HEK293T (cell line): Measurements from ENCODE around the gene CACNB3.

ENCODE experiments used
- CTCF ChIA-PET: fragments of 350-600 bp; formaldehyde crosslinking; extraction: SDS; loops from one replicate; lab custom pipeline; 2021; ENCODE audit warnings: antibody characterized with exemption, inconsistent platforms; lab: Yijun Ruan, JAX
- POLR2A ChIA-PET: fragments of 350-600 bp; formaldehyde crosslinking; extraction: SDS; loops from one replicate; lab custom pipeline; 2020; ENCODE audit warnings: antibody characterized with exemption, inconsistent platforms; lab: Yijun Ruan, JAX
- DNase-seq: peaks from one replicate; pipeline ENCODE4 v3.0.0; 2012; ENCODE audit warnings: mixed read lengths; ENCODE audit errors: extremely low spot score
- ARNT ChIP-seq: fragments of 450-650 bp; IDR thresholded peaks from 2 replicates; pipeline ENCODE4 v1.6.1; 2017; ENCODE audit warnings: mild to moderate bottlenecking
- BHLHE40 ChIP-seq: fragments of 450-650 bp; IDR thresholded peaks from 2 replicates; pipeline ENCODE4 v1.6.1; 2016; ENCODE audit warnings: mild to moderate bottlenecking, moderate library complexity, borderline replicate concordance
- CTBP1 ChIP-seq: fragments of 450-650 bp; IDR thresholded peaks from 2 replicates; pipeline ENCODE4 v1.6.1; 2016; ENCODE audit warnings: borderline replicate concordance
- ELF4 ChIP-seq: fragments of 450-650 bp; IDR thresholded peaks from 2 replicates; pipeline ENCODE4 v1.6.1; 2017; ENCODE audit warnings: antibody characterized with exemption
- FOXA1 ChIP-seq: fragments of 450-650 bp; IDR thresholded peaks from 2 replicates; pipeline ENCODE4 v1.6.1; 2016; ENCODE audit warnings: mild to moderate bottlenecking
- FOXK2 ChIP-seq: fragments of 450-650 bp; IDR thresholded peaks from 2 replicates; pipeline ENCODE4 v1.6.1; 2016; ENCODE audit warnings: mild to moderate bottlenecking
- FOXM1 ChIP-seq: fragments of 450-650 bp; IDR thresholded peaks from 2 replicates; pipeline ENCODE4 v1.6.1; 2017; ENCODE audit warnings: mild to moderate bottlenecking, borderline replicate concordance
- HDGF ChIP-seq: fragments of 450-650 bp; IDR thresholded peaks from 2 replicates; pipeline ENCODE4 v1.6.1; 2017; ENCODE audit warnings: antibody characterized with exemption, borderline replicate concordance
- L3MBTL2 ChIP-seq: fragments of 450-650 bp; conservative IDR thresholded peaks from 2 replicates; pipeline ENCODE4 v1.6.1; 2016; ENCODE audit warnings: mild to moderate bottlenecking
- LEF1 ChIP-seq: fragments of 450-650 bp; IDR thresholded peaks from 2 replicates; pipeline ENCODE4 v1.6.1; 2017; ENCODE audit warnings: mild to moderate bottlenecking, borderline replicate concordance
- NFRKB ChIP-seq: fragments of 450-650 bp; IDR thresholded peaks from 2 replicates; pipeline ENCODE4 v1.6.1; 2016; ENCODE audit warnings: mild to moderate bottlenecking, moderate library complexity
- PKNOX1 ChIP-seq: fragments of 450-650 bp; IDR thresholded peaks from 2 replicates; pipeline ENCODE4 v1.6.1; 2016
- SP1 ChIP-seq: fragments of 450-650 bp; IDR thresholded peaks from 2 replicates; pipeline ENCODE4 v1.6.1; 2017
- SUZ12 ChIP-seq: fragments of 450-650 bp; IDR thresholded peaks from 2 replicates; pipeline ENCODE4 v1.6.1; 2016; ENCODE audit warnings: mild to moderate bottlenecking
- TARDBP ChIP-seq: fragments of 450-650 bp; IDR thresholded peaks from 2 replicates; pipeline ENCODE4 v1.6.1; 2016
- ZNF384 ChIP-seq: fragments of 450-650 bp; IDR thresholded peaks from 2 replicates; pipeline ENCODE4 v1.6.1; 2016

Gene CACNB3

GRCh38 chr12:48811437-48812090 lies 6.7 kb upstream of the CACNB3 start:
- no peak for DNase-seq
- ChIA-PET CTCF (interaction anchor here (0.8 to 1.0 kb wide), 2 partner anchors 15 to 17 kb away, joined by 3 to 4 read pairs; no protein-coding TSS in a partner anchor), POLR2A (interaction anchor here (0.8 to 2.1 kb wide), 3 partner anchors 23 to 319 kb away, joined by 3 to 6 read pairs (median 3); partner anchors contain the start of genes ADCY6, RND1 and TUBA1B)
- TF ChIP-seq ARNT (no peak), PKNOX1 (no peak), L3MBTL2 (no peak)

GRCh38 chr12:48812389-48812788 lies 5.9 kb upstream of the CACNB3 start:
- no peak for DNase-seq
- CTCF ChIA-PET = interaction anchor here (1.0 kb wide), 1 partner anchor 17 kb away, joined by 3 read pairs; no protein-coding TSS in a partner anchor
- POLR2A ChIA-PET = interaction anchor here (0.8 to 2.1 kb wide), 4 partner anchors 20 to 319 kb away, joined by 3 to 6 read pairs (median 3); partner anchors contain the start of genes ADCY6, RND1 and TUBA1B
- TF ChIP-seq FOXA1 = no peak
- TF ChIP-seq L3MBTL2 = no peak
- TF ChIP-seq SUZ12 = no peak
- TF ChIP-seq BHLHE40 = no peak
- TF ChIP-seq ELF4 = no peak
- TF ChIP-seq ZNF384 = no peak

- no peak for DNase-seq
- TF ChIP-seq ZNF384 = no peak
- TF ChIP-seq NFRKB = no peak
- TF ChIP-seq FOXA1 = no peak
- no peak for TF ChIP-seq L3MBTL2
- TF ChIP-seq FOXM1 = no peak
- TF ChIP-seq SP1 = no peak
- TF ChIP-seq ELF4 = no peak
- no peak for TF ChIP-seq HDGF
- no peak for TF ChIP-seq LEF1
- TF ChIP-seq BHLHE40 = no peak
- TF ChIP-seq CTBP1 = no peak
- no peak for TF ChIP-seq SUZ12
- TF ChIP-seq FOXK2 = no peak
- no peak for TF ChIP-seq ARNT
- POLR2A ChIA-PET = interaction anchor here (0.6 to 1.6 kb wide), 4 partner anchors 19 to 96 kb away, joined by 3 to 4 read pairs (median 4); partner anchors contain the start of gene DDX23
- CTCF ChIA-PET = interaction anchor here (0.6 to 2.1 kb wide), 5 partner anchors 17 to 115 kb away, joined by 3 to 7 read pairs (median 4); no protein-coding TSS in a partner anchor
Measured at GRCh38 chr12:48813465-48814261, 4.6 kb upstream of the CACNB3 start.

GRCh38 chr12:48814262-48815125 lies 3.8 kb upstream of the CACNB3 start:
- ChIA-PET CTCF (interaction anchor here (0.5 to 2.1 kb wide), 17 partner anchors 9 to 538 kb away, joined by 3 to 10 read pairs (median 3); partner anchors contain the start of genes ADCY6 and ARF3), POLR2A (interaction anchor here (0.6 to 3.3 kb wide), 10 partner anchors 9 to 159 kb away, joined by 3 to 14 read pairs (median 4); partner anchors contain the start of genes ARF3, DDX23 and KANSL2)
- DNase-seq = peak; percentile 85
- TF ChIP-seq L3MBTL2 = peak; percentile 29; the same call in 1 of the 2 replicates
- no peak for TF ChIP-seq FOXK2

- ChIA-PET CTCF (interaction anchor here (0.5 to 2.1 kb wide), 17 partner anchors 8 to 539 kb away, joined by 3 to 10 read pairs (median 4); partner anchors contain the start of genes ADCY6 and ARF3), POLR2A (interaction anchor here (0.7 to 3.3 kb wide), 11 partner anchors 8 to 160 kb away, joined by 3 to 14 read pairs (median 4); partner anchors contain the start of genes ARF3 and KANSL2)
- peak; percentile 80 for DNase-seq
- TF ChIP-seq SUZ12 (no peak), FOXK2 (no peak), FOXM1 (no peak), PKNOX1 (peak; percentile 93), L3MBTL2 (peak; percentile 92), HDGF (no peak), LEF1 (no peak), TARDBP (no peak), SP1 (no peak), FOXA1 (no peak), BHLHE40 (no peak), ELF4 (no peak)
Measured at GRCh38 chr12:48815126-48816110, 2.9 kb upstream of the CACNB3 start.
